Fibroblast of pulmonary artery (primary cell): ENCODE data around the gene RAET1G.

ENCODE experiments used
- DNase-seq: peaks from one replicate; pipeline ENCODE4 v3.0.0-alpha.2; 2010; ENCODE audit warnings: low read depth
- H3K4me3 ChIP-seq: replicated peaks from 2 replicates; pipeline ENCODE4 v1.5.1; 2011; ENCODE audit warnings: low read depth, mild to moderate bottlenecking, control low read depth, low read length, moderate library complexity
- CTCF ChIP-seq: IDR thresholded peaks from 2 replicates; pipeline ENCODE4 v1.5.1; 2011; ENCODE audit warnings: mild to moderate bottlenecking, control low read depth, low read length, inconsistent platforms; ENCODE audit errors: missing control alignments

Gene RAET1G

GRCh38 chr6:149936743-149937142, 13.8 kb upstream of the RAET1G start:
- no peak for TF ChIP-seq CTCF
- DNase-seq = no peak
- H3K4me3 ChIP-seq = no peak overlapping the region

GRCh38 chr6:149935668-149936067, 12.7 kb upstream of the RAET1G start:
- no peak for DNase-seq
- TF ChIP-seq CTCF = no peak

GRCh38 chr6:149935246-149935645, 12.3 kb upstream of the RAET1G start:
- H3K4me3 ChIP-seq = no peak overlapping the region
- no peak for DNase-seq
- no peak for TF ChIP-seq CTCF

More at GRCh38 chr6:149935668-149936067, 12.7 kb upstream of the RAET1G start:
- H3K4me3 ChIP-seq = no peak overlapping the region

- peak; percentile 67 for TF ChIP-seq CTCF
- DNase-seq = peak; percentile 84
- H3K4me3 ChIP-seq = no peak overlapping the region
Measured at GRCh38 chr6:149934249-149935156, 11.6 kb upstream of the RAET1G start.

GRCh38 chr6:149933461-149933860, 10.5 kb upstream of the RAET1G start:
- DNase-seq = no peak
- no peak for TF ChIP-seq CTCF
- no peak overlapping the region for H3K4me3 ChIP-seq

- TF ChIP-seq CTCF = no peak
- no peak overlapping the region for H3K4me3 ChIP-seq
- DNase-seq = no peak
Measured at GRCh38 chr6:149933036-149933435, 10.1 kb upstream of the RAET1G start.

GRCh38 chr6:149931501-149931900, 8.6 kb upstream of the RAET1G start:
- H3K4me3 ChIP-seq = no peak overlapping the region
- DNase-seq = no peak
- no peak for TF ChIP-seq CTCF
